H1 (cell line): ENCODE measurements around the gene SLC35B1. TPM values are rescaled to one million over a fixed set of nuclear protein-coding genes. Genes with fewer than 3 reads are reported as not detected.

Experiments
- CTCF ChIA-PET: fragments of 300-600 bp; sonication (Branson Sonifier 250); formaldehyde crosslinking; loops from one replicate; lab custom pipeline; 2021; ENCODE audit not compliant: partially characterized antibody; lab: Charles Lee
- POLR2A ChIA-PET: fragments of 300-600 bp; sonication (Branson Sonifier 250); formaldehyde crosslinking; loops from one replicate; lab custom pipeline; 2021; ENCODE audit warnings: inconsistent platforms; ENCODE audit not compliant: partially characterized antibody; lab: Charles Lee
- DNase-seq, 2 experiments: peaks; one replicate each; pipeline versions ENCODE4 v3.0.0 to v3.0.0-alpha.2; 2010 to 2022; ENCODE audit warnings: low spot score in 2 of 2, low read depth in 1 of 2, mixed read lengths in 1 of 2
- FAIRE-seq: peaks from 2 replicates; lab custom pipeline; 2011; peaks lifted over from hg19 to GRCh38; lab: Jason Lieb, UNC
- H2AFZ ChIP-seq: 2 replicates; pipeline ENCODE4 v1.8.1; 2012; ENCODE audit warnings: low read length, inconsistent platforms
- H2AK5ac ChIP-seq: 2 replicates; pipeline ENCODE4 v1.6.1; 2013; ENCODE audit warnings: low read depth, low read length
- H2BK120ac ChIP-seq: replicated peaks from 2 replicates; pipeline ENCODE3; 2013; ENCODE audit warnings: low read depth, low read length, inconsistent platforms
- H2BK12ac ChIP-seq: 2 replicates; pipeline ENCODE4 v1.6.1; 2013; ENCODE audit warnings: low read depth, low read length
- H2BK15ac ChIP-seq: 2 replicates; pipeline ENCODE4 v1.6.1; 2013; ENCODE audit warnings: low read length
- H2BK20ac ChIP-seq: 2 replicates; pipeline ENCODE4 v1.6.1; 2013; ENCODE audit warnings: low read length
- H2BK5ac ChIP-seq: 2 replicates; pipeline ENCODE4 v1.6.1; 2013; ENCODE audit warnings: low read depth, low read length
- H3K14ac ChIP-seq: 2 replicates; pipeline ENCODE4 v1.6.1; 2013; ENCODE audit warnings: inconsistent platforms; ENCODE audit not compliant: insufficient read length
- H3K18ac ChIP-seq: 2 replicates; pipeline ENCODE4 v1.6.1; 2013; ENCODE audit warnings: low read length; ENCODE audit errors: extremely low read depth
- H3K23ac ChIP-seq: 2 replicates; pipeline ENCODE4 v1.6.1; 2013; ENCODE audit warnings: inconsistent platforms; ENCODE audit not compliant: insufficient read length
- H3K23me2 ChIP-seq: 2 replicates; pipeline ENCODE4 v1.6.1; 2013; ENCODE audit warnings: low read depth, low read length
- H3K27ac ChIP-seq: 2 replicates; pipeline ENCODE4 v1.6.1; 2011; ENCODE audit warnings: low read depth, low read length, inconsistent platforms
- H3K27me3 ChIP-seq, 4 experiments: replicated peaks in 1 of 4; 1 replicate in 1 of 4; 2 replicates in 3 of 4; pipeline versions ENCODE4 v1.6.1 to v1.8.1; 2011 to 2013; ENCODE audit warnings: low read length in 3 of 4, mild to moderate bottlenecking in 3 of 4, inconsistent platforms in 2 of 4, mixed read lengths in 2 of 4, moderate library complexity in 1 of 4; ENCODE audit not compliant: control insufficient read depth in 3 of 4, insufficient read depth in 3 of 4; ENCODE audit errors: extremely low read depth in 1 of 4
- H3K36me3 ChIP-seq, 4 experiments: 2 replicates each; pipeline versions ENCODE4 v1.6.1 to v1.8.1; 2011 to 2013; ENCODE audit warnings: mild to moderate bottlenecking in 4 of 4, low read length in 3 of 4, moderate library complexity in 2 of 4, control low read depth in 1 of 4, inconsistent platforms in 1 of 4; ENCODE audit not compliant: insufficient read depth in 4 of 4, control insufficient read depth in 2 of 4
- H3K4ac ChIP-seq: replicated peaks from 2 replicates; pipeline ENCODE3; 2013; ENCODE audit warnings: low read length, low read depth, mixed read lengths, inconsistent platforms; ENCODE audit not compliant: insufficient read length
- H3K4me1 ChIP-seq, 4 experiments: replicated peaks in 1 of 4; 1 replicate in 1 of 4; 2 replicates in 3 of 4; pipeline versions ENCODE4 v1.6.1 to v1.8.1; 2011 to 2013; ENCODE audit warnings: low read length in 3 of 4, inconsistent platforms in 2 of 4, mixed read lengths in 1 of 4; ENCODE audit not compliant: insufficient read depth in 4 of 4, control insufficient read depth in 3 of 4
- H3K4me2 ChIP-seq, 2 experiments: 2 replicates each; pipeline versions ENCODE4 v1.6.1 to v1.8.1; 2011 to 2013; ENCODE audit warnings: low read depth in 2 of 2, low read length in 2 of 2, control low read depth in 1 of 2, inconsistent platforms in 1 of 2, mild to moderate bottlenecking in 1 of 2; ENCODE audit not compliant: insufficient read depth in 1 of 2
- H3K4me3 ChIP-seq, 4 experiments: fragments of 200-600, 300-600 bp in 1 of 4; sonication (generic), shearing (Covaris generic), sonication (Bioruptor Twin) in 1 of 4; 2 replicates each; pipeline versions ENCODE4 v1.5.1 to v1.8.1; 2011 to 2016; ENCODE audit warnings: low read length in 4 of 4, low read depth in 3 of 4, control low read depth in 2 of 4, inconsistent platforms in 2 of 4, mild to moderate bottlenecking in 2 of 4, mixed read lengths in 1 of 4, moderate library complexity in 1 of 4; ENCODE audit not compliant: insufficient read depth in 2 of 4; ENCODE audit errors: extremely low read depth in 1 of 4
- H3K56ac ChIP-seq: replicated peaks from 2 replicates; pipeline ENCODE3; 2013; ENCODE audit warnings: low read depth, mild to moderate bottlenecking, mixed read lengths, low read length, inconsistent platforms; ENCODE audit not compliant: insufficient read length
- H3K79me1 ChIP-seq: 2 replicates; pipeline ENCODE4 v1.6.1; 2013; ENCODE audit warnings: low read depth, low read length, control low read depth
- H3K79me2 ChIP-seq, 2 experiments: 2 replicates each; pipeline versions ENCODE4 v1.6.1 to v1.8.1; 2012 to 2013; ENCODE audit warnings: low read length in 2 of 2, mild to moderate bottlenecking in 2 of 2, inconsistent platforms in 1 of 2; ENCODE audit not compliant: insufficient read depth in 2 of 2, control insufficient read depth in 1 of 2
- H3K9ac ChIP-seq, 4 experiments: replicated peaks in 1 of 4; 1 replicate in 1 of 4; 2 replicates in 3 of 4; pipeline versions ENCODE4 v1.6.1 to v1.8.1; 2011 to 2013; ENCODE audit warnings: low read depth in 3 of 4, low read length in 3 of 4, control low read depth in 2 of 4, mild to moderate bottlenecking in 2 of 4, moderate library complexity in 2 of 4, inconsistent platforms in 1 of 4; ENCODE audit errors: extremely low read depth in 1 of 4
- H3K9me3 ChIP-seq, 2 experiments: 2 replicates each; pipeline versions ENCODE4 v1.6.1 to v1.8.1; 2012 to 2013; ENCODE audit warnings: mild to moderate bottlenecking in 2 of 2, moderate library complexity in 2 of 2, control low read depth in 1 of 2, inconsistent platforms in 1 of 2, low read depth in 1 of 2, low read length in 1 of 2, mixed read lengths in 1 of 2; ENCODE audit not compliant: insufficient read depth in 2 of 2
- H4K20me1 ChIP-seq, 2 experiments: replicated peaks in 1 of 2; 2 replicates each; pipeline versions ENCODE3 to v1.8.1; 2011 to 2013; ENCODE audit warnings: inconsistent platforms in 2 of 2, low read length in 2 of 2, mild to moderate bottlenecking in 1 of 2; ENCODE audit not compliant: insufficient read depth in 2 of 2, control insufficient read depth in 1 of 2
- H4K5ac ChIP-seq: 2 replicates; pipeline ENCODE4 v1.6.1; 2013; ENCODE audit warnings: low read length, low read depth, mixed read lengths, inconsistent platforms; ENCODE audit not compliant: insufficient read length
- H4K8ac ChIP-seq: 2 replicates; pipeline ENCODE4 v1.8.0; 2013; ENCODE audit warnings: mild to moderate bottlenecking, moderate library complexity, low read length, inconsistent platforms; ENCODE audit not compliant: insufficient read depth; ENCODE audit errors: extremely low read depth
- H4K91ac ChIP-seq: replicated peaks from 2 replicates; pipeline ENCODE3; 2013; ENCODE audit warnings: low read length, mixed read lengths, inconsistent platforms; ENCODE audit not compliant: insufficient read length
- BACH1 ChIP-seq: IDR thresholded peaks from 2 replicates; pipeline ENCODE4 v1.6.1; 2012; ENCODE audit warnings: low read length, improper control_type of control experiment
- E2F6 ChIP-seq: IDR thresholded peaks from 2 replicates; pipeline ENCODE4 v1.6.1; 2012; ENCODE audit warnings: inconsistent platforms
- GABPA ChIP-seq: IDR thresholded peaks from 2 replicates; pipeline ENCODE4 v1.6.1; 2011; ENCODE audit warnings: mild to moderate bottlenecking, low read length, moderate library complexity, borderline replicate concordance; ENCODE audit not compliant: insufficient read depth
- HDAC2 ChIP-seq, 2 experiments: fragments of 300-600 bp in 1 of 2; sonication (generic) in 1 of 2; IDR thresholded peaks; 2 replicates each; pipeline ENCODE4 v1.6.1; 2011 to 2012; ENCODE audit warnings: low read depth in 2 of 2, low read length in 2 of 2, mild to moderate bottlenecking in 2 of 2, moderate library complexity in 2 of 2, borderline replicate concordance in 1 of 2, inconsistent platforms in 1 of 2
- JUND ChIP-seq: IDR thresholded peaks from 2 replicates; pipeline ENCODE4 v1.6.1; 2011; ENCODE audit warnings: mild to moderate bottlenecking, improper control_type of control experiment, low read length
- KDM1A ChIP-seq: fragments of 200-600, 300-600 bp; sonication (generic); IDR thresholded peaks from 2 replicates; pipeline ENCODE4 v1.7.1; 2016; ENCODE audit warnings: mild to moderate bottlenecking, low read length, borderline replicate concordance
- MAFK ChIP-seq: IDR thresholded peaks from 2 replicates; pipeline ENCODE4 v1.6.1; 2012; ENCODE audit warnings: low read depth, mild to moderate bottlenecking, improper control_type of control experiment, low read length
- NANOG ChIP-seq: IDR thresholded peaks from 2 replicates; pipeline ENCODE4 v1.6.1; 2011; ENCODE audit warnings: low read length, low read depth, mild to moderate bottlenecking, inconsistent platforms; ENCODE audit not compliant: insufficient read depth, poor library complexity, severe bottlenecking
- RAD21 ChIP-seq, 2 experiments: IDR thresholded peaks in 1 of 2; conservative IDR thresholded peaks in 1 of 2; 2 replicates each; pipeline ENCODE4 v1.6.1; 2011; ENCODE audit warnings: low read depth in 2 of 2, low read length in 2 of 2, improper control_type of control experiment in 1 of 2, inconsistent platforms in 1 of 2, mild to moderate bottlenecking in 1 of 2, moderate library complexity in 1 of 2
- SUZ12 ChIP-seq: fragments of 200-600 bp; sonication (generic); IDR thresholded peaks from 2 replicates; pipeline ENCODE4 v1.6.1; 2012; ENCODE audit warnings: mild to moderate bottlenecking, inconsistent platforms, low read length, moderate library complexity, mixed read lengths
- YY1 ChIP-seq: IDR thresholded peaks from 2 replicates; pipeline ENCODE4 v1.6.1; 2011; ENCODE audit warnings: low read depth, mild to moderate bottlenecking, low read length
- WGBS, 2 experiments: shearing (Covaris generic) in 1 of 2; methylation state at CpG; one replicate each; pipeline versions ENCODE4 v1.1.6 to v1.1.7; 2013 to 2015; ENCODE audit warnings: low lambda C conversion rate in 2 of 2, mixed read lengths in 2 of 2, inconsistent platforms in 1 of 2, low coverage in 1 of 2, missing lambda C conversion rate in 1 of 2; ENCODE audit not compliant: insufficient replicate concordance in 2 of 2, insufficient coverage in 1 of 2, insufficient read length in 1 of 2; ENCODE audit errors: extremely low coverage in 1 of 2, missing lambda C conversion rate in 1 of 2; 5-methylcytosine and 5-hydroxymethylcytosine counted together
- polyA plus RNA-seq, 7 experiments: library from polyadenylated mRNA; depleted of rRNA in 3 of 7; stranded (reverse) in 5 of 7; unstranded in 2 of 7; fragments of >200 nt in 5 of 7; fragments of 200-250 nt in 2 of 7; gene quantifications; 1 replicate in 5 of 7; 2 replicates in 1 of 7; 4 replicates in 1 of 7; pipeline versions ENCODE4 v1.2.1 to v1.2.3, GENCODE V29; 2011 to 2013; ENCODE audit warnings: missing spikeins in 2 of 7, mixed read lengths in 2 of 7
- total RNA-seq: library from RNA; stranded (reverse); fragmentation: NEBNext Ultra II Directional; extraction: Animal tissue kit (Norgen Biotek cat#: 25700); gene quantifications from 2 replicates; pipeline ENCODE4 v1.2.1, GENCODE V29; 2021

Gene SLC35B1
- total and polyA plus RNA-seq, 2 of the 8 experiments (the other 6 are each of a cell fraction or from before 2014, with no cell fraction given) = 56.5 to 87.7 TPM

GRCh38 chr17:49741009-49741691 lies 33.4 kb upstream of the SLC35B1 start:
- no peak for FAIRE-seq
- Histone ChIP-seq H4K8ac (no peak overlapping the region), H3K4me1 (no peaks in the 10 kb centered on the region), H3K4ac (no peak overlapping the region), H3K79me2 (peaks cover 0 to 25% of the 10 kb centered on the region in 2 experiments; a peak in 2 of 4 replicates), H2BK20ac (no peak overlapping the region), H4K20me1 (peaks cover 8% of the 10 kb centered on the region in 2 experiments), H3K36me3 (no peaks in the 10 kb centered on the region; a peak in 1 of 8 replicates), H4K91ac (no peak overlapping the region), H2AK5ac (no peak overlapping the region), H3K23ac (no peak overlapping the region), H2AFZ (no peak overlapping the region), H3K9me3 (no peaks in the 10 kb centered on the region), H3K27ac (no peak overlapping the region), H4K5ac (no peak overlapping the region), H3K79me1 (peaks cover 7% of the 10 kb centered on the region), H3K9ac (no peak overlapping the region), H2BK120ac (no peak overlapping the region), H3K14ac (no peak overlapping the region), H2BK5ac (no peak overlapping the region), H3K18ac (no peak overlapping the region), H3K4me2 (no peak overlapping the region), H3K27me3 (no peaks in the 10 kb centered on the region), H2BK12ac (no peak overlapping the region), H2BK15ac (no peak overlapping the region), H3K56ac (no peak overlapping the region), H3K4me3 (no peak overlapping the region), H3K23me2 (no peaks in the 10 kb centered on the region)
- no peak for DNase-seq
- ChIA-PET CTCF (interaction anchor here (0.6 to 1.5 kb wide), 3 partner anchors 108 to 224 kb away, joined by 3 read pairs; no protein-coding TSS in a partner anchor), POLR2A (interaction anchor here (1.4 kb wide), 1 partner anchor 47 kb away, joined by 4 read pairs; the partner anchor contains the start of gene KAT7)
- WGBS, 2 experiments = 86% methylated on average over 5 of the region's 5 CpGs; no CpG with 5 or more reads in 1 of the 2 experiments
- TF ChIP-seq BACH1 (no peak), GABPA (no peak), HDAC2 (IDR thresholded peaks at IDR 0.05; ENCODE audit: borderline replicate concordance in 1 of 2, low read depth in 2 of 2, low read length in 2 of 2) (no peak), KDM1A (no peak), SUZ12 (no peak), JUND (no peak), MAFK (no peak), NANOG (no peak), RAD21 (IDR thresholded peaks at IDR 0.05 in 1 of 2, conservative IDR thresholded peaks at IDR 0.05 in 1 of 2; ENCODE audit: low read depth in 2 of 2, low read length in 2 of 2) (no peak), YY1 (no peak), E2F6 (no peak)
